HG02610 (cell line): ENCODE results near the gene DCTD.

Experiments
- ATAC-seq: cut with Tn5 transposase; IDR thresholded peaks from one replicate; pipeline ENCODE4 v1.9.1; 2021; ENCODE audit warnings: mild to moderate bottlenecking, moderate library complexity; ENCODE audit not compliant: unreplicated experiment

The DCTD gene

GRCh38 chr4:182894681-182895275 lies 22.4 kb downstream of the DCTD start:
- no peak for ATAC-seq

DNA sequence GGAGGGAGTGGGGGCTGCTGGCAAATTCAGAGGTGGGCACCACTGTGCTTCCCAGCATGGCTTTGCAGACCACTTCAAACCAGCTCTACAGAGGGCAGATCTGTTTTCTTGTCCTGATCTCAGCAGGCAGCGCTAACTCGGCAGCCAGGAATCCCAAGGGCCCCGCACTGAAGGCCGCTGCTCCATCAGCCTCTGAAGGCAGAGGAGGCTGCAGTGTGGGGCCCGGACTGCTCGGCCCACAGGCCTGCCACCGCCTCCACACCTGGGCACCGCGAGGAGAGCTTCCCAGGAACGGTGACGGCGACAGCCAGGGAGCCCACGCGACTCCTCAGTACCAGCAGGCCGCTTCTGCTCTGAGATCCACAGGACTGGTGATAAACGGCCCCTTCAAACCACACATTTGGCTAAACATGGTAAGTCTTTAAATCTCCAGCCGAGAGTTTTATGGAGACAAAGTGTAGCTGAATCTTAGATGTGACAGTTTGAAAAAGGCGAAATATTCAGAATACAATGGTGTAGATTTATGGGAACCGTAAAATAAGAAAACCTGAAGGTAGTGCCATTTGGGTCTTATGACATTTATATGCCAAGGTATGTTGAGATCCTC lies 23.6 kb downstream of the DCTD start:
- ATAC-seq: no peak

- ATAC-seq: no peak
Observed at GRCh38 chr4:182893047-182893446, 24.1 kb downstream of the DCTD start.

DNA sequence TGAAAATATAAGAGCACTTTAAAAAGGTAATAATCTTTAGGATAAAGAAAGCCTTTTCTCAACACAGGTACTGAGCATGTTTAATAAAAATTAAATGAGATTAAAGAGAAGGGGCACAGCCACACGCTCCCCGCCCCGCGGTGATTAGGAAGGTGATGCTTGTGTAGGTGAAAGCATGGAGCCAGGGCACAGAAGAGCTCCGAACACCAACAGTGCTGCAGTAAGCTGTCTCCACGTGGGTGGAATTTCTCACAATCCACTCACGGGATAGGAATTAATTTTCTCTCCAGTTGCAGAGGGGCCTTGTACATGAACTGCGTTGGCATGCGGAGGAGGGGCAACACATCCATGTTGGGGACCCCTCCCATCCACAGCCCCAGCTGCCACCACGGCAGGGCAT lies 27.0 kb downstream of the DCTD start:
- ATAC-seq: no peak

- ATAC-seq: no peak
Observed at GRCh38 chr4:182888891-182889290, 28.3 kb downstream of the DCTD start.

- no peak for ATAC-seq
Observed at GRCh38 chr4:182886768-182887167, 30.4 kb downstream of the DCTD start.

GRCh38 chr4:182886205-182886604 lies 31.0 kb downstream of the DCTD start:
- no peak for ATAC-seq

- ATAC-seq: no peak
Observed at GRCh38 chr4:182885738-182886077, 31.5 kb downstream of the DCTD start.

DNA sequence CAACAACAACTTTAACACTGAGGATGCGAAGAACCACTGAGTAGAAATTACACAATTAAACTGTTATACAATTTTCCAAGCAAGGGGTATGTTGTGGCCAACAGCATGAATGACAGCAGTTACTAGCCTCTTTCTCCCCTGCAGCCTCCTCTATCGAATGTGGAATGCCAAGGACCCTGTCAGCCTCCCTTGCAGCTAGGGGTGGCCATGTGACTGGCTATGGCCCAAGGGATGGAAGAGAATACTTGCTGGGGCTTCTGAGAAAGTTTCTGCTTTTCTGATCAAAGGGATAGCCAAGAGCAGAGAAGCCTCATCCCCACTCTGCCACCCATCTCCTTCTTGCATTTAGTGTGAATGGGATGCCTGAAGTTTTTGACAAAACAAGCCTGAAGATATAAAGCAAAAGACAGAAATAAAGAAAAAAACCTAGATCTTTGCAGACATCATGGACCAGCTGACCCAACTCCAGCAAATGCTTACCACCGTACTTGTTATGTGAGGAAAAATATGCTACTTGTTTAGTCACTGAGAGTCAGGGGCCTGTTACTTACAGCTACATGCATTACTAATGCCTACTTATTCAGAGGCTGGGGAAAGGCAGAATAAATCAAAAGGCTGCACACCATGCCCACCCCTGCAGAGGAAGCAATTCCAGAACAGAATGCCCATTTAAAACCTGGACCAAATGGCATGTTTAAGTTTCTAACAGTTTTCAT lies 32.0 kb downstream of the DCTD start:
- ATAC-seq: no peak

DNA sequence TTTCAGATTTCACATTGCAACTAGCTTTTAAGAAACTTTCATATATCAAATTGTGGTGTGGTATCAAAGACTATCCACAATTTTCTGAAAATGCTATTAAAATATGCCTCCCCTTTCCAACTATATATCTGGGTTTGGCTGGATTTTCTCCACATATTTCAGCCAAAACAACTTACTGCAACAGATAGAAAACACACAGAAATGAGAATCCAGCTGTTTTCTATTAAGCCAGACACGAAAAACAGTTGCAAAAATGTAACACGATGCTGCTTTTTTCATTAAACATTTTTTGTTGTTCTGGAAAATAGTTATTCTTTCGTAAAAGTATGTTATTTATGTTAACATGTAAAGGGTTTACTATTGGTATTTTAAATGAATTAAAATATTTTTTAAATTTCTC lies 33.1 kb downstream of the DCTD start:
- no peak for ATAC-seq

DNA sequence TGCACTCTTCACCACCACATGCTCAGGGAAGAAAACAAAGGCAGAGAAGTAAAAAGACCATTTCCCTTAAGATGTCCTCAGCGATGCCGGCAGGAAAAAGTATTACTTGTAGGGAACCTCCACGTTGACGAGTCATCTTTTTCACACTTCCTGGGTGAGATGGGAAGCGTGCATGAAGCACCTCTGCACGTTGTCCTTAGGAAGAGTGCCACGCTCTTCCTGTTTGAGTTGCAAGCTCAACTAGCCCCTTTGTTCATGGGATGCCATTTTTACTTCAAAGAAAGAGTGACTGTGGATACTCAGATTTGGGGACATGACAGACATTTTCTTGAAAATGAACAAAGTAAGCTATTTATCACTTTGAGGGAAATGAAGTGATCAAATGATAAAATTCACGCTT lies 33.8 kb downstream of the DCTD start:
- no peak for ATAC-seq

DNA sequence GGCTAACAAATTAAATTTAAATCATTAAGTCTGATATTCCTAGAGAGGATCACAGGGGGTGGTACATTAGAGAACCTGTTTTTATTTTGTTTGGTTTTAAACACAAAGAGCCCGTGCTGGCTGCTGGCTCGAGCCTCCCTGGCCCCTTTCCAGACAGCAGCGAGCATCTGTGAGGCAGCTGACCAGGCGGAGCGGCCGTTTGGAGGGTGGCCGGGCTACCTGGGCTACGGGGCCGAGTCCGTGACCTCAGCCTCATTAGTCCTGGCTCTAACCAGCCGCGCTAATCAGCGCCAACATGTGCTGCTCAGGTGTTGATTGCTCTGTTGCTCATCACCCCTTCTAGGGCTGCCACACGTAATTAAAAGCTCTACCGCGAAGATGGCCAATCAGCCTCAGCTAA lies 35.3 kb downstream of the DCTD start:
- ATAC-seq: no peak

GRCh38 chr4:182880387-182881356 lies 36.5 kb downstream of the DCTD start:
- no peak for ATAC-seq

DNA sequence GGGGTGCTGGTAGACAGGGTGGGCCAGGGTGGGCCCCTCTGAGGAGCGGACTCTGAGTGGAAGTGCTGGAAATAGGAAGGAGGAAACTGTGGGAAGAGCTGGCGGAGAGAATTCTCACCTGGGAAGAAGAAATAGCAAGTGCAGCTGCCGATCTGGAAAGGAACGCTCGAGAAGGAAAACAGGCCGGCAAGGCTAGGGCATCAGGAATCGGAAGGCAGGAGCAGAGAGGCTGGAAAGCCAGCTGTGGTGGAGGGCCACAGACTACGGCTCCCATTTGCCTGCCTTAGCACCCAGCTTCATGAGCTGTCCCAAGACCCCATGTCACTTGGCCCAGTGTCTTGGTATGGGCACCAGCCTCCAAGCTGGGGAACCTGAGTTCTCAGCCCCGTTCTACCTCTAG lies 37.3 kb downstream of the DCTD start:
- ATAC-seq: no peak

GRCh38 chr4:182878633-182879495 lies 38.3 kb downstream of the DCTD start:
- ATAC-seq: no peak

DNA sequence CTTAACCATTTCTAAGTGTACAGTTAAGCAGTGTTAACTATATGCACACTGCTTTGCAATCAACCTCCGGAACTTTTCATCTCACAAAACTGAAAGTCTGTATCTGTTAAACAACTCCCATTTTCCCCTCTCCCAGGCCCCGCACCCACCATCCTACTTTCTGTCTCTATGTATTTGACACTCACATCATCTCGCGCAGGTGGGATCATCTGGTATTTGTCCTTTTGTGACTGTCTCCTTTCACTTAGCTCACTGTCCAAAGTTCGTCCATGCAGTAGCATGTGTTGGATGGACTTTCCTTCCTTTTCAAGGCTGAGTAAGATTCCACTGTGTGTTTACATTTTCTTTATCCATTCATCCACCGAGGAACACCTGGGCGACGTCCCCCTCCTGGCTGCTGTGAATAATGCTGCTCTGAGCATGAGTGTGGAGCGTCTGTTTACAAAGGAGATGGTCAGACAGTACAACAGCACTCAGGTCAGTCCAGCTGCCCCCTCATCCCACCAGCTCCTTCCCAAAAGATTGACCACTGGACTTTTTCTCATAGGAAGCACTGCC lies 39.8 kb downstream of the DCTD start:
- ATAC-seq: no peak

GRCh38 chr4:182876427-182876826 lies 40.8 kb downstream of the DCTD start:
- ATAC-seq: no peak

- ATAC-seq: no peak
Observed at GRCh38 chr4:182875453-182876405, 41.5 kb downstream of the DCTD start.

- ATAC-seq: no peak
Observed at GRCh38 chr4:182874797-182875345, 42.3 kb downstream of the DCTD start.
